A204.1 (cell line): ENCODE data around the gene CIAO1.
"Not testable (repeated sequence)": the region's sequence is repeated elsewhere in the genome, so short reads cannot be mapped to it uniquely, and the experiment has no call there.

Experiments
- FAIRE-seq: peaks from 2 replicates; lab custom pipeline; 2012; peaks lifted over from hg19 to GRCh38; lab: Jason Lieb, UNC

Gene CIAO1

GRCh38 chr2:96250188-96250587, 15.8 kb upstream of the CIAO1 start:
- no peak for FAIRE-seq

GRCh38 chr2:96251721-96252292, 14.2 kb upstream of the CIAO1 start:
- FAIRE-seq, result no peak

GRCh38 chr2:96252526-96252925, 13.5 kb upstream of the CIAO1 start:
- FAIRE-seq, result no peak

- FAIRE-seq, result no peak
Observed at GRCh38 chr2:96253006-96253405, 13.0 kb upstream of the CIAO1 start.

GRCh38 chr2:96254571-96254970, 11.5 kb upstream of the CIAO1 start:
- no peak for FAIRE-seq

- no peak for FAIRE-seq
Observed at GRCh38 chr2:96256611-96257113, 9.4 kb upstream of the CIAO1 start.

GRCh38 chr2:96257744-96258143, 8.3 kb upstream of the CIAO1 start:
- not testable (repeated sequence) for FAIRE-seq

- FAIRE-seq, result no peak
Observed at GRCh38 chr2:96258166-96259022, 7.6 kb upstream of the CIAO1 start.

GRCh38 chr2:96259497-96259921, 6.5 kb upstream of the CIAO1 start:
- no peak for FAIRE-seq

GRCh38 chr2:96260387-96261260, 5.4 kb upstream of the CIAO1 start:
- no peak for FAIRE-seq

GRCh38 chr2:96261328-96262003, 4.6 kb upstream of the CIAO1 start:
- no peak for FAIRE-seq

- FAIRE-seq, result no peak
Observed at GRCh38 chr2:96262306-96262705, 3.7 kb upstream of the CIAO1 start.

GRCh38 chr2:96264086-96264485, 1.9 kb upstream of the CIAO1 start:
- no peak for FAIRE-seq

- FAIRE-seq, result no peak
Observed at GRCh38 chr2:96264656-96265348, 1.2 kb upstream of the CIAO1 start.

GRCh38 chr2:96265349-96265839, 631 bp upstream of the CIAO1 start:
- FAIRE-seq, result no peak

- no peak for FAIRE-seq
Observed at GRCh38 chr2:96267159-96267971, 1.3 kb downstream of the CIAO1 start.

GRCh38 chr2:96271995-96272394, 6.0 kb downstream of the CIAO1 start:
- no peak for FAIRE-seq

- no peak for FAIRE-seq
Observed at GRCh38 chr2:96273763-96274162, 7.7 kb downstream of the CIAO1 start.

GRCh38 chr2:96274355-96275056, 8.5 kb downstream of the CIAO1 start:
- no peak for FAIRE-seq
